Activated CD4-positive, alpha-beta memory T cell treated with anti-CD3 and anti-CD28 coated beads, Interleukin-2, amount 10 ng/mL, durations not matched to agents 7 days and 5 days (primary cell): ENCODE data around the gene KCNJ9. TPM values are rescaled to one million over a fixed set of nuclear protein-coding genes. Genes with fewer than 3 reads are reported as not detected.

ENCODE experiments used
- CTCF ChIA-PET: fragments of 350-600 bp; sonication (Branson Sonifier 250); formaldehyde crosslinking; loops from one replicate; lab custom pipeline; 2021; ENCODE audit warnings: antibody characterized with exemption, inconsistent platforms; lab: Charles Lee
- POLR2A ChIA-PET: fragments of 350-600 bp; sonication (Branson Sonifier 250); formaldehyde crosslinking; loops from one replicate; lab custom pipeline; 2021; ENCODE audit warnings: antibody characterized with exemption; lab: Charles Lee
- DNase-seq: peaks from one replicate; pipeline ENCODE4 v3.0.0-alpha.2; 2020
- H3K27ac Mint-ChIP-seq: one replicate; pipeline ENCODE4 v1.8.0; 2021; ENCODE audit warnings: mild to moderate bottlenecking, mixed read lengths
- H3K27me3 Mint-ChIP-seq: one replicate; pipeline ENCODE4 v1.8.0; 2021; ENCODE audit warnings: mixed read lengths
- H3K36me3 Mint-ChIP-seq: one replicate; pipeline ENCODE4 v1.8.0; 2021; ENCODE audit warnings: low read depth, mixed read lengths
- H3K4me1 Mint-ChIP-seq: one replicate; pipeline ENCODE4 v1.8.0; 2021; ENCODE audit warnings: mixed read lengths
- H3K4me3 Mint-ChIP-seq: one replicate; pipeline ENCODE4 v1.8.0; 2021; ENCODE audit warnings: mild to moderate bottlenecking, mixed read lengths
- H3K9me3 Mint-ChIP-seq: one replicate; pipeline ENCODE4 v1.8.0; 2021; ENCODE audit warnings: mixed read lengths
- total RNA-seq, 2 experiments: library from RNA; stranded (reverse); gene quantifications; one replicate each; pipeline ENCODE4 v1.2.3, GENCODE V29; 2021

Gene KCNJ9
- total RNA-seq, 2 experiments from 2014 or later: not detected

GRCh38 chr1:160114085-160114484 is 32.7 kb downstream of the KCNJ9 start:
- no peaks in the 10 kb centered on the region for H3K9me3 Mint-ChIP-seq
- no peak overlapping the region for H3K4me3 Mint-ChIP-seq
- no peaks in the 10 kb centered on the region for H3K4me1 Mint-ChIP-seq

GRCh38 chr1:160115545-160116282 is 34.4 kb downstream of the KCNJ9 start, which contains the start of gene ATP1A2:
Gene ATP1A2, plus strand, starts transcription at chr1:160115759. Its CDS starts 103 bp downstream, at chr1:160115862.
- no peaks in the 10 kb centered on the region for H3K36me3 Mint-ChIP-seq
- H3K27me3 Mint-ChIP-seq: peaks cover 20% of the 10 kb centered on the region
- ChIA-PET POLR2A (no interaction called here), CTCF (no interaction called here)
- no peak within 1 kb of the TSS for H3K27ac Mint-ChIP-seq
- no peak for DNase-seq
- H3K4me1 Mint-ChIP-seq: no peaks in the 10 kb centered on the region
- no peak within 1 kb of the TSS for H3K4me3 Mint-ChIP-seq
- no peaks in the 10 kb centered on the region for H3K9me3 Mint-ChIP-seq

More at GRCh38 chr1:160114085-160114484, 32.7 kb downstream of the KCNJ9 start:
- no peak overlapping the region for H3K27ac Mint-ChIP-seq
- DNase-seq: no peak
- POLR2A ChIA-PET: no interaction called here
- peaks cover 23% of the 10 kb centered on the region for H3K27me3 Mint-ChIP-seq
- CTCF ChIA-PET: no interaction called here
- no peaks in the 10 kb centered on the region for H3K36me3 Mint-ChIP-seq

- peaks cover 19% of the 10 kb centered on the region for H3K27me3 Mint-ChIP-seq
- no peak overlapping the region for H3K4me3 Mint-ChIP-seq
- H3K9me3 Mint-ChIP-seq: no peaks in the 10 kb centered on the region
- H3K36me3 Mint-ChIP-seq: no peaks in the 10 kb centered on the region
- POLR2A ChIA-PET: no interaction called here
- H3K4me1 Mint-ChIP-seq: no peaks in the 10 kb centered on the region
- H3K27ac Mint-ChIP-seq: no peak overlapping the region
- CTCF ChIA-PET: no interaction called here
- no peak for DNase-seq
Observed at GRCh38 chr1:160116283-160117147, 35.2 kb downstream of the KCNJ9 start.

GRCh38 chr1:160117300-160117699 is 36.0 kb downstream of the KCNJ9 start:
- Mint-ChIP-seq H3K4me1 (no peaks in the 10 kb centered on the region), H3K9me3 (no peaks in the 10 kb centered on the region), H3K36me3 (no peaks in the 10 kb centered on the region), H3K27ac (no peak overlapping the region), H3K27me3 (peaks cover 21% of the 10 kb centered on the region), H3K4me3 (no peak overlapping the region)
- no peak for DNase-seq
- CTCF ChIA-PET: no interaction called here
- POLR2A ChIA-PET: no interaction called here

- ChIA-PET POLR2A (no interaction called here), CTCF (no interaction called here)
- H3K27me3 Mint-ChIP-seq: peaks cover 21% of the 10 kb centered on the region
- no peak overlapping the region for H3K27ac Mint-ChIP-seq
- no peaks in the 10 kb centered on the region for H3K4me1 Mint-ChIP-seq
- no peaks in the 10 kb centered on the region for H3K9me3 Mint-ChIP-seq
- DNase-seq: no peak
- no peak overlapping the region for H3K4me3 Mint-ChIP-seq
- H3K36me3 Mint-ChIP-seq: no peaks in the 10 kb centered on the region
Observed at GRCh38 chr1:160117709-160118183, 36.4 kb downstream of the KCNJ9 start.

- ChIA-PET CTCF (interaction anchor here (0.6 kb wide), 1 partner anchor 21 kb away, joined by 3 read pairs; the partner anchor contains the start of gene IGSF8), POLR2A (no interaction called here)
- Mint-ChIP-seq H3K4me3 (no peak overlapping the region), H3K36me3 (no peaks in the 10 kb centered on the region), H3K9me3 (no peaks in the 10 kb centered on the region), H3K4me1 (no peaks in the 10 kb centered on the region), H3K27me3 (peaks cover 15% of the 10 kb centered on the region), H3K27ac (no peak overlapping the region)
- DNase-seq: no peak
Observed at GRCh38 chr1:160118928-160119327, 37.6 kb downstream of the KCNJ9 start.

GRCh38 chr1:160120797-160121196 is 39.5 kb downstream of the KCNJ9 start:
- H3K9me3 Mint-ChIP-seq: no peaks in the 10 kb centered on the region
- DNase-seq: no peak
- no peaks in the 10 kb centered on the region for H3K4me1 Mint-ChIP-seq
- peaks cover 15% of the 10 kb centered on the region for H3K27me3 Mint-ChIP-seq
- POLR2A ChIA-PET: no interaction called here
- no peaks in the 10 kb centered on the region for H3K36me3 Mint-ChIP-seq
- H3K4me3 Mint-ChIP-seq: no peak overlapping the region
- CTCF ChIA-PET: no interaction called here
- H3K27ac Mint-ChIP-seq: no peak overlapping the region

GRCh38 chr1:160121388-160121787 is 40.0 kb downstream of the KCNJ9 start:
- POLR2A ChIA-PET: no interaction called here
- DNase-seq: no peak
- Mint-ChIP-seq H3K36me3 (no peaks in the 10 kb centered on the region), H3K27me3 (peaks cover 15% of the 10 kb centered on the region), H3K9me3 (no peaks in the 10 kb centered on the region), H3K4me3 (no peak overlapping the region), H3K4me1 (no peaks in the 10 kb centered on the region), H3K27ac (no peak overlapping the region)
- CTCF ChIA-PET: no interaction called here

- no peaks in the 10 kb centered on the region for H3K36me3 Mint-ChIP-seq
- H3K4me3 Mint-ChIP-seq: no peak overlapping the region
- CTCF ChIA-PET: interaction anchor here (1.5 kb wide), 1 partner anchor 129 kb away, joined by 4 read pairs; no protein-coding TSS in a partner anchor
- POLR2A ChIA-PET: interaction anchor here (0.6 kb wide), 1 partner anchor 102 kb away, joined by 4 read pairs; no protein-coding TSS in a partner anchor
- no peaks in the 10 kb centered on the region for H3K9me3 Mint-ChIP-seq
- no peaks in the 10 kb centered on the region for H3K4me1 Mint-ChIP-seq
- H3K27ac Mint-ChIP-seq: no peak overlapping the region
- DNase-seq: no peak
- peaks cover 8% of the 10 kb centered on the region for H3K27me3 Mint-ChIP-seq
Observed at GRCh38 chr1:160122978-160123495, 41.7 kb downstream of the KCNJ9 start.

GRCh38 chr1:160123726-160124125 is 42.4 kb downstream of the KCNJ9 start:
- Mint-ChIP-seq H3K27me3 (peaks cover 3% of the 10 kb centered on the region), H3K36me3 (no peaks in the 10 kb centered on the region), H3K27ac (no peak overlapping the region), H3K9me3 (no peaks in the 10 kb centered on the region), H3K4me3 (no peak overlapping the region), H3K4me1 (no peaks in the 10 kb centered on the region)
- ChIA-PET CTCF (no interaction called here), POLR2A (interaction anchor here (1.2 kb wide), 1 partner anchor 15 kb away, joined by 3 read pairs; no protein-coding TSS in a partner anchor)
- DNase-seq: no peak

GRCh38 chr1:160124705-160125478 is 43.6 kb downstream of the KCNJ9 start:
- ChIA-PET CTCF (no interaction called here), POLR2A (interaction anchor here (1.2 kb wide), 1 partner anchor 16 kb away, joined by 3 read pairs; no protein-coding TSS in a partner anchor)
- Mint-ChIP-seq H3K4me3 (no peak overlapping the region), H3K4me1 (no peaks in the 10 kb centered on the region), H3K9me3 (no peaks in the 10 kb centered on the region), H3K36me3 (no peaks in the 10 kb centered on the region), H3K27me3 (peaks cover 4% of the 10 kb centered on the region), H3K27ac (no peak overlapping the region)
- no peak for DNase-seq

GRCh38 chr1:160125746-160126145 is 44.4 kb downstream of the KCNJ9 start:
- ChIA-PET CTCF (interaction anchor here (0.7 kb wide), 1 partner anchor 127 kb away, joined by 3 read pairs; no protein-coding TSS in a partner anchor), POLR2A (no interaction called here)
- Mint-ChIP-seq H3K4me1 (no peaks in the 10 kb centered on the region), H3K27ac (no peak overlapping the region), H3K36me3 (no peaks in the 10 kb centered on the region), H3K27me3 (peaks cover 4% of the 10 kb centered on the region), H3K9me3 (no peaks in the 10 kb centered on the region), H3K4me3 (no peak overlapping the region)
- DNase-seq: no peak
